ENCODE measurements around the gene VWA2.
"Not testable (repeated sequence)": the region's sequence is repeated elsewhere in the genome, so short reads cannot be mapped to it uniquely, and the experiment has no call there.

The VWA2 gene

GRCh38 chr10:114322344-114322743 is 83.3 kb downstream of the VWA2 start:
- DNase-seq: no peak

- DNase-seq: no peak
Observed at GRCh38 chr10:114323023-114323422, 84.0 kb downstream of the VWA2 start.

GRCh38 chr10:114326795-114327194 is 87.7 kb downstream of the VWA2 start:
- DNase-seq: no peak

GRCh38 chr10:114327537-114328440 is 88.7 kb downstream of the VWA2 start:
- DNase-seq: no peak

- DNase-seq: no peak
Observed at GRCh38 chr10:114328441-114328812, 89.4 kb downstream of the VWA2 start.

GRCh38 chr10:114328874-114329273 is 89.8 kb downstream of the VWA2 start:
- no peak for DNase-seq

- no peak for DNase-seq
Observed at GRCh38 chr10:114329634-114330365, 90.7 kb downstream of the VWA2 start.

- DNase-seq: no peak
Observed at GRCh38 chr10:114332301-114333192, 93.5 kb downstream of the VWA2 start.

GRCh38 chr10:114333441-114333840 is 94.4 kb downstream of the VWA2 start:
- not testable (repeated sequence) for DNase-seq

- DNase-seq: no peak
Observed at GRCh38 chr10:114334301-114334700, 95.2 kb downstream of the VWA2 start.

- no peak for DNase-seq
Observed at GRCh38 chr10:114335614-114336013, 96.6 kb downstream of the VWA2 start.

GRCh38 chr10:114336823-114337509 is 97.9 kb downstream of the VWA2 start:
- no peak for DNase-seq

GRCh38 chr10:114337510-114338462 is 98.7 kb downstream of the VWA2 start:
- no peak for DNase-seq

GRCh38 chr10:114340816-114341215 is 101.8 kb downstream of the VWA2 start:
- DNase-seq: no peak
